HG03097 (cell line): Measurements from ENCODE around the gene MRPL40.

ENCODE experiments used
- ATAC-seq: cut with Tn5 transposase; IDR thresholded peaks from one replicate; pipeline ENCODE4 v1.9.1; 2021; ENCODE audit not compliant: unreplicated experiment, low FRiP score

MRPL40 gene

GRCh38 chr22:19478901-19479354 is 46.6 kb downstream of the MRPL40 start, which contains the start of gene UFD1:
UFD1 (minus strand) TSS chr22:19479193; CDS start chr22:19479085, 108 bp downstream.
- ATAC-seq: peak; percentile 33

- peak; percentile 81 for ATAC-seq
Measured at GRCh38 chr22:19479355-19480172, 47.2 kb downstream of the MRPL40 start, which contains the start of gene CDC45. CDC45 (plus strand) TSS chr22:19479920; CDS start chr22:19479969, 49 bp downstream.

- no peak for ATAC-seq
Measured at GRCh38 chr22:19480173-19480568, 47.8 kb downstream of the MRPL40 start.

DNA sequence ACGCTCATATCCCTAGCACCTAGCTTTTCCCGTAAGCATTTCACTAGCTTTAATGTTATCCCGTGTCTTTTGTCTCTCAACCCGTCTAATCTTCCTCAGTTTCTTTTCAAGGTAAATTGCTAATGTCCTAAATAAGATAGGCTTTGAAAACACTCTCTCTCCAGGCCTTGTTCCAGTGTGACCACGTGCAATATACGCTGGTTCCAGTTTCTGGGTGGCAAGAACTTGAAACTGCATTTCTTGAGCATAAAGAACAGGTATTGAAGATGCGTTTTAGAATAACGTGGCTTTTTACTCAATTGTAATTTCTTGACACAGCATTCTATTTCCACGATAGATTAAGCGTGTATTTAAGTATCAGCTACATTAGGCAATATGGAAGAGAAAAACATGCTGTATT is 48.4 kb downstream of the MRPL40 start:
- no peak for ATAC-seq

- ATAC-seq: no peak
Measured at GRCh38 chr22:19482297-19482696, 50.0 kb downstream of the MRPL40 start.

DNA sequence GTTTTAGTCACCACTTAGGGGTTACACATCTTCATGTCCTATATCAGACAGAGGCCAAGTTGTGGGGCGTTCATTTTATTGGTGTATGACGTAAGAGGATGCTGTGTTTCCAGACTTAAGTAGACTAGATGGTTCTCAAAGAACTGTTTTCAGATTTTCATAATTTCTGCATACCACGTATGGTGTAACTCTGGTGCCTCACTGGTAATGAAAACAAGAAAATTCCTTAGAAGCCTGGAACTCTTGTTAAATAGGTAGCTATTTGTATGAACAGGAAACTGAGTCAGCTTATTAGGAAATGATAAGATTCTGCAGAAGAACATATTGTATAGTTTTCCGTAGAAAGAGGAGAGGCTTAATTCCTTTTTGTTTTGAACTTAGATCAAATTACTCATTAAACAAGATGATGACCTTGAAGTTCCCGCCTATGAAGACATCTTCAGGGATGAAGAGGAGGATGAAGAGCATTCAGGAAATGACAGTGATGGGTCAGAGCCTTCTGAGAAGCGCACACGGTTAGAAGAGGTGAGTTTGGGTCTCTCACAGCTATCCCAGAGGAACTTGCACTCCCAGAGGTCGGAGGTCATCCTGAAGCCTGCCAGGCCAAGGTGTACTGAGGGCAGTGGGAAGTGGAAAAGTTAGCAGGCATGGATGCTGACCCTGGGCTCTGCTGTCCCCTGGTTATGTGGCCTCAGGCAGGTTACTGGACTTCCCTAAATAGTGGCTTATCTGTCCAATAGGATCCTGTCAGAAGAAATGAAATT is 51.3 kb downstream of the MRPL40 start:
- no peak for ATAC-seq
